HG03196 (cell line): Measurements from ENCODE around the gene LMBRD2.
"Not testable (repeated sequence)": the region's sequence is repeated elsewhere in the genome, so short reads cannot be mapped to it uniquely, and the experiment has no call there.

Source experiments
- ATAC-seq: cut with Tn5 transposase; IDR thresholded peaks from one replicate; pipeline ENCODE4 v1.9.1; 2021; ENCODE audit not compliant: unreplicated experiment

The LMBRD2 gene

GRCh38 chr5:36162810-36163486, 11.3 kb upstream of the LMBRD2 start:
- ATAC-seq, result no peak

- ATAC-seq, result no peak
Measured at GRCh38 chr5:36161361-36161760, 9.7 kb upstream of the LMBRD2 start.

GRCh38 chr5:36160617-36161016, 8.9 kb upstream of the LMBRD2 start:
- no peak for ATAC-seq

- no peak for ATAC-seq
Measured at GRCh38 chr5:36158144-36158543, 6.5 kb upstream of the LMBRD2 start.

- ATAC-seq, result no peak
Measured at GRCh38 chr5:36156619-36157018, 4.9 kb upstream of the LMBRD2 start.

GRCh38 chr5:36156121-36156601, 4.5 kb upstream of the LMBRD2 start:
- ATAC-seq, result no peak

- ATAC-seq, result no peak
Measured at GRCh38 chr5:36155291-36155690, 3.6 kb upstream of the LMBRD2 start.

GRCh38 chr5:36153726-36154125, 2.0 kb upstream of the LMBRD2 start:
- ATAC-seq, result no peak

GRCh38 chr5:36153298-36153677, 1.6 kb upstream of the LMBRD2 start:
- ATAC-seq, result no peak

GRCh38 chr5:36152324-36153297, 924 bp upstream of the LMBRD2 start:
- ATAC-seq, result no peak

GRCh38 chr5:36150676-36151433, 832 bp downstream of the LMBRD2 start:
- ATAC-seq, result peak; percentile 20

- ATAC-seq, result no peak
Measured at GRCh38 chr5:36147681-36148080, 4.0 kb downstream of the LMBRD2 start.

- ATAC-seq, result no peak
Measured at GRCh38 chr5:36146390-36146789, 5.3 kb downstream of the LMBRD2 start.

- ATAC-seq, result no peak
Measured at GRCh38 chr5:36145311-36145710, 6.4 kb downstream of the LMBRD2 start.

- ATAC-seq, result no peak
Measured at GRCh38 chr5:36138900-36139683, 12.6 kb downstream of the LMBRD2 start.

- ATAC-seq, result no peak
Measured at GRCh38 chr5:36136581-36136980, 15.1 kb downstream of the LMBRD2 start.

- no peak for ATAC-seq
Measured at GRCh38 chr5:36135988-36136387, 15.7 kb downstream of the LMBRD2 start.

- ATAC-seq, result not testable (repeated sequence)
Measured at GRCh38 chr5:36133009-36133408, 18.7 kb downstream of the LMBRD2 start.

- ATAC-seq, result not testable (repeated sequence)
Measured at GRCh38 chr5:36129666-36130065, 22.0 kb downstream of the LMBRD2 start.

- ATAC-seq, result no peak
Measured at GRCh38 chr5:36128795-36129194, 22.9 kb downstream of the LMBRD2 start.
